ENCODE measurements around the gene CST9.

Gene CST9

DNA sequence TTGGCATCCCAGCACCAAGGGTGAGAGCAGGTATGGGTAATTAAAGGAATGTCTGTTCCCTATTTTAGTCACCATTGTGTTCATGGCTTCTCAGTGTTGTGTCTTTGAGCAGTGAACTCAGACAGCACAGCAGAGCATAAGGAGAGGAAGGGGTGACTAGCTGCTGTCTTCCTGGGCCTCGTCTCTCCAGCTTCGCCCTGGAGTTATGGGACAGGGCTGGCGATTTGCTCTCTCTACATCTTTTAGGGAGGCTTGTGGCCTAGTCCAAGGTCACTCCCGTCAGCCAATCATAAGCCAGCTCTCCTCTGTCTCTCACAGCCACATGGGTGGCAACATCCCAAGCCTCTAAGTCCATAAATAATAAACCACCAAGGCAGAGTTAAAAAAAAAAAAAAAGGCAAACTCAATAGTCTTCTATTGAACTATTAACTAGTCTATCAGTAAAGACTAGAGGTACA, 24.7 kb upstream of the CST9 start:
- H3K4me1 ChIP-seq: peaks cover 0 to 16% (median 12%) of the 10 kb centered on the region in 4 donors
- H3K36me3 ChIP-seq: peaks cover 32 to 37% (median 35%) of the 10 kb centered on the region in 3 donors
- intact Hi-C loops (cut with DNase I; ENCODE audit: low total_unique reads): loop anchor here (10.0 kb wide), 1 partner anchor 206 kb away; the partner anchor contains the start of gene NAPB
- H3K27ac ChIP-seq: no peak overlapping the region
- H3K27me3 ChIP-seq: no peaks in the 10 kb centered on the region
- no peak overlapping the region for H3K4me3 ChIP-seq
- no peaks in the 10 kb centered on the region for H3K9me3 ChIP-seq
- DNase-seq: no peak
- TF ChIP-seq, protein P1, sequence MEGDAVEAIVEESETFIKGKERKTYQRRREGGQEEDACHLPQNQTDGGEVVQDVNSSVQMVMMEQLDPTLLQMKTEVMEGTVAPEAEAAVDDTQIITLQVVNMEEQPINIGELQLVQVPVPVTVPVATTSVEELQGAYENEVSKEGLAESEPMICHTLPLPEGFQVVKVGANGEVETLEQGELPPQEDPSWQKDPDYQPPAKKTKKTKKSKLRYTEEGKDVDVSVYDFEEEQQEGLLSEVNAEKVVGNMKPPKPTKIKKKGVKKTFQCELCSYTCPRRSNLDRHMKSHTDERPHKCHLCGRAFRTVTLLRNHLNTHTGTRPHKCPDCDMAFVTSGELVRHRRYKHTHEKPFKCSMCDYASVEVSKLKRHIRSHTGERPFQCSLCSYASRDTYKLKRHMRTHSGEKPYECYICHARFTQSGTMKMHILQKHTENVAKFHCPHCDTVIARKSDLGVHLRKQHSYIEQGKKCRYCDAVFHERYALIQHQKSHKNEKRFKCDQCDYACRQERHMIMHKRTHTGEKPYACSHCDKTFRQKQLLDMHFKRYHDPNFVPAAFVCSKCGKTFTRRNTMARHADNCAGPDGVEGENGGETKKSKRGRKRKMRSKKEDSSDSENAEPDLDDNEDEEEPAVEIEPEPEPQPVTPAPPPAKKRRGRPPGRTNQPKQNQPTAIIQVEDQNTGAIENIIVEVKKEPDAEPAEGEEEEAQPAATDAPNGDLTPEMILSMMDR (IDR thresholded peaks at IDR 0.05): no peak

DNA sequence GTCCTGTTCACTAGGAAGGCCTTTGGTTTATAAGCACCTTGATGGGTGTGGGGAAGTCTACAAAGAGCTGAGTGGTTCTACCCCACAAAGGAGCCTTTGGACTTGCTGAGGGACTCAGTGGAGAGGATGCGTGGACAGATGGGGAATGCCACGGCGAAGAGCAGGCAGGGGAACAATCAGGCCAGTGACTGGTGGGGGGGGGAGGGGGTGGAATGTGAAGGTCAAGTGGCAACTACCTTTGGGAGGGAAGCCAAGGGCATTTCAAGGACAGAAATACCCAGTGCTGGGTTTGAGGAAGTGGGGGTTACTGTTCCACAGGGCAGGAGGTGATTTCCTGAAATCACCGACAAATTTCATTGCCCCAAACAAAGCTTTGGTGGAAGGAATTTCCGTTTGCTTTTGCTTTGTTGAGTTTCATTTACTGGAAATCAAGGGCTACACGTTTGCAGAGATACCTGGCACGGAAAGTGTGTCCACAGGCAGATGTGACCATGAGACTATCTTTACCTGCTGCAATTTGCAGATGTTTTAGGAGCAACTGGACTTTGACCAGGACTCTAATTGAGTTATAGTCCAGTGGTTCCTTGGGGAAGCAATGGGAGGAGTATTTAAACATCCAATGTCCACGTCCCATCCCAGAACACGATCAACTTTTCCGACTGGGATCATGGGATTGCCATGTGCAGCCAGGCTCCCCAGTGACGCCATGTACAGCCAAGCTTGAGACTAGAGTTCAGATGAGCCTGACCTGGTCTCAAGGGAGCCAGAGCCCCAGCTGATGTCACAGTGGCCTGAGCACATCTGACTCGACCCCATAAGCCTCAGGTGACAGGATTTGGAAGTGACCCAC, 24.1 kb upstream of the CST9 start:
- Histone ChIP-seq H3K27ac (no peak overlapping the region), H3K27me3 (no peaks in the 10 kb centered on the region), H3K9me3 (no peaks in the 10 kb centered on the region), H3K4me3 (no peak overlapping the region), H3K36me3 (peaks cover 30 to 32% (median 30%) of the 10 kb centered on the region in 3 donors), H3K4me1 (peaks cover 0 to 9% (median 6%) of the 10 kb centered on the region in 4 donors)
- intact Hi-C loops (cut with DNase I; ENCODE audit: low total_unique reads): loop anchor here (5.0 to 10.0 kb wide), 2 partner anchors 205 to 277 kb away; partner anchors contain the start of genes NAPB and NXT1
- DNase-seq: no peak
- TF ChIP-seq, protein P1 (IDR thresholded peaks at IDR 0.05): no peak

GRCh38 chr20:23629017-23629541, 23.4 kb upstream of the CST9 start:
- H3K9me3 ChIP-seq: no peaks in the 10 kb centered on the region
- intact Hi-C loops (cut with DNase I; ENCODE audit: low total_unique reads): loop anchor here (5.0 kb wide), 1 partner anchor 277 kb away; the partner anchor contains the start of gene NXT1
- H3K4me1 ChIP-seq: peaks cover 0 to 7% (median under 1%) of the 10 kb centered on the region in 4 donors
- H3K27me3 ChIP-seq: no peaks in the 10 kb centered on the region
- peaks cover 23 to 26% (median 24%) of the 10 kb centered on the region in 3 donors for H3K36me3 ChIP-seq
- TF ChIP-seq, protein P1 (IDR thresholded peaks at IDR 0.05): no peak
- H3K4me3 ChIP-seq: no peak overlapping the region
- no peak overlapping the region for H3K27ac ChIP-seq
- DNase-seq: peak in 1 of 2 donors; percentile 57

- DNase-seq: no peak
- Histone ChIP-seq H3K27me3 (no peaks in the 10 kb centered on the region), H3K4me3 (no peak overlapping the region), H3K4me1 (peaks cover 0 to 11% (median 4%) of the 10 kb centered on the region in 4 donors), H3K27ac (no peak overlapping the region), H3K9me3 (no peaks in the 10 kb centered on the region), H3K36me3 (peaks cover 18 to 21% (median 18%) of the 10 kb centered on the region in 3 donors)
- intact Hi-C loops (cut with DNase I; ENCODE audit: low total_unique reads): loop anchor here (5.0 kb wide), 1 partner anchor 276 kb away; the partner anchor contains the start of gene NXT1
- TF ChIP-seq, protein P1 (IDR thresholded peaks at IDR 0.05): no peak
These were observed 22.8 kb upstream of the CST9 start for GRCh38 chr20:23628402-23629016.

GRCh38 chr20:23627501-23627900, 21.8 kb upstream of the CST9 start:
- H3K4me1 ChIP-seq: peaks cover 0 to 19% (median 4%) of the 10 kb centered on the region in 4 donors
- DNase-seq: no peak
- TF ChIP-seq, protein P1 (IDR thresholded peaks at IDR 0.05): no peak
- H3K27ac ChIP-seq: no peak overlapping the region
- H3K9me3 ChIP-seq: no peaks in the 10 kb centered on the region
- peaks cover 7 to 11% (median 8%) of the 10 kb centered on the region in 3 donors for H3K36me3 ChIP-seq
- H3K4me3 ChIP-seq: no peak overlapping the region
- H3K27me3 ChIP-seq: no peaks in the 10 kb centered on the region
- intact Hi-C loops (cut with DNase I; ENCODE audit: low total_unique reads): loop anchor here (5.0 kb wide), 1 partner anchor 275 kb away; the partner anchor contains the start of gene NXT1

Measured in tibial artery (tissue), 4 donors.